ENCODE data around the gene FOXP1. TPM values are rescaled to one million over a fixed set of nuclear protein-coding genes. Genes with fewer than 3 reads are reported as not detected.

Gene FOXP1
- total RNA-seq, 1 experiment from 2014 or later, result 58.4 TPM

DNA sequence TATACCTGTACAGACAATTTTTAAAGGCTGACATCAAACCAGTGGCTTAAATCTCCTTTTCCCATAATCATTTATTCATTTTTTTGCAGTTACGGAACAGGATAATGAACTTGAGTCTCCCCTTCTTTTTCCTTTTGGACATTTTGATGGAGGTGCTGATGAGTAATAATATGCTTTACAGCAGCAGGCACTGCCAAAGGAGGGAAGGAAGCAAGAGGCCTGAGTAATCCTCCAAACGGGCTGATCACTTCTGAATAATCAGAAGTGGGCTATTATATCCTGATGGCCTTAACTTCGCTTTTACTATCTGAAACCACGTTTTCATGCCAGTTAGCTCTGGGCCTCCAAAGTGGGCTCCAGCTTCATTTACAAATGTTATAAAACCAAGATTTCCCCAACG is 527.2 kb downstream of the FOXP1 start:
- H3K27ac ChIP-seq (ENCODE audit: low read depth, low read length, poor library complexity, severe bottlenecking), result no peak overlapping the region

DNA sequence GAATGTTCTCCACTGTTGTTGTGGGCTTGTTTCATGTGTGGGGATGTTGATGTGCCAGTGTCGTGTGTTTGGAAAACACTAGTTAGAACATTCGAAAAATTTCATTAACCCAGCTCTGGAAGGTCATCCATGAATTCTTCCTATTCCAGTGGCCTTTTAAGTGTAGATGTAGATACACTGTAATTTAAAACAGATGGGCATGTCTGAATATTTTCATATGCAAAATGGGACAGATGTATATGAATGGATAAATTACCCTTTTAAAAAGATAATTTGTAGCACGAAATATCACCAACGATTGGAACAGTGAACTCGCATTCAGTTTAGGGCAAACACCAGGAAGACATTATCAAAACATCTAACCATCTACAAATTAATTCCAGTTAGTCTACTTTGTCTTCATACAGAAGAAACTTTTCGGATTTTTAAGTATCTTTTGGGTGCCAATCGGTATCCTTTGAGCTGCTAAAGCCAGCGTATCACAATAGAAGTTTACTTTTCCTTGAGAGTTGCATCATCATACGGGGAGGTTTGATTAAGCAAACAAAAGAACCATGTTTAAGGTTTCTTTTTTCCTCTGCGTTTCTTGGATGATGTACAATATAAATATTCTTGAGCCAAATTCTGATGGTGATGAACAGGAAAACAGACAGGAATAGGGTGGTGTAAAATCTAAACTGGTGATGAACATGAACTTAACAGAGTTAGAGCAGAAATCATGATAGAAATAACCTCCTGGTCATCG is 528.1 kb downstream of the FOXP1 start:
- Histone ChIP-seq H3K27me3 (replicated peaks; ENCODE audit: insufficient read depth, low read depth, low read length, poor library complexity) (no peaks in the 10 kb centered on the region), H3K4me1 (ENCODE audit: insufficient read depth, low read length, poor library complexity, severe bottlenecking) (peaks cover 71% of the 10 kb centered on the region), H3K4me3 (ENCODE audit: low read depth, low read length, poor library complexity, severe bottlenecking) (no peak overlapping the region), H3K27ac (ENCODE audit: low read depth, low read length, poor library complexity, severe bottlenecking) (no peak overlapping the region), H3K9me3 (ENCODE audit: low read depth, low read length, poor library complexity, severe bottlenecking) (no peaks in the 10 kb centered on the region), H3K36me3 (ENCODE audit: insufficient read depth, low read length, poor library complexity, severe bottlenecking) (no peaks in the 10 kb centered on the region)
- POLR2A ChIA-PET (ENCODE audit: low non-redundant PET), result no interaction called here
- TF ChIP-seq CTCF (conservative IDR thresholded peaks at IDR 0.05; ENCODE audit: low read depth, low read length), result no peak
- no peak for TF ChIP-seq EZH2 (IDR thresholded peaks at IDR 0.05; ENCODE audit: borderline replicate concordance, low read depth, low read length, poor library complexity, severe bottlenecking)
- CTCF ChIA-PET, result no interaction called here
- intact Hi-C loops (cut with micrococcal nuclease; ENCODE audit: unreplicated experiment), result no loop called here
- BruUV-seq (replicated peaks), result no TSS peak
- no peak for DNase-seq (ENCODE audit: low spot score)

More for the DNA sequence above, 527.2 kb downstream of the FOXP1 start:
- no peak for TF ChIP-seq EZH2 (IDR thresholded peaks at IDR 0.05; ENCODE audit: borderline replicate concordance, low read depth, low read length, poor library complexity, severe bottlenecking)
- TF ChIP-seq CTCF (conservative IDR thresholded peaks at IDR 0.05; ENCODE audit: low read depth, low read length), result no peak
- Histone ChIP-seq H3K4me3 (ENCODE audit: low read depth, low read length, poor library complexity, severe bottlenecking) (no peak overlapping the region), H3K36me3 (ENCODE audit: insufficient read depth, low read length, poor library complexity, severe bottlenecking) (no peaks in the 10 kb centered on the region), H3K9me3 (ENCODE audit: low read depth, low read length, poor library complexity, severe bottlenecking) (no peaks in the 10 kb centered on the region), H3K4me1 (ENCODE audit: insufficient read depth, low read length, poor library complexity, severe bottlenecking) (peaks cover 72% of the 10 kb centered on the region), H3K27me3 (replicated peaks; ENCODE audit: insufficient read depth, low read depth, low read length, poor library complexity) (no peaks in the 10 kb centered on the region)
- intact Hi-C loops (cut with micrococcal nuclease; ENCODE audit: unreplicated experiment), result no loop called here
- DNase-seq (ENCODE audit: low spot score), result no peak
- no TSS peak for BruUV-seq (replicated peaks)
- POLR2A ChIA-PET (ENCODE audit: low non-redundant PET), result no interaction called here
- CTCF ChIA-PET, result no interaction called here

DNA sequence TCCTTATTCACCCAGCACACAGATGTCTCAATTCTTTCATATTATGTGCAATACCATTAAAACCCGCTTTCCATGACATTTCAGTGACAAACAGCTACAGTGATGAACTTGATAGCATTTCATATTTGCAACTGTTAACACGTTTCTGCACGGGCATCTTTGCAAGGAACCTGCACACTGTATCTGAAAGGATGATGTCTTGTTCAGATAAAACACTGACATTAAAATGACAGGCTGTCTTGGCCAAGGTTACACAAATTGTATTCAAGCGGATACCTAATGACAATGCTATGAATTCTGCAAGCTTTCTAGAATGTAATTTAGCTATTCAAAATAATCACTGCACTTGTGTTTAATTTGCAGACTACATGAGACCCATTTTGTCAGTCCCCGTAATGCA is 529.2 kb downstream of the FOXP1 start:
- ChIA-PET POLR2A (ENCODE audit: low non-redundant PET) (no interaction called here), CTCF (no interaction called here)
- Histone ChIP-seq H3K27me3 (replicated peaks; ENCODE audit: insufficient read depth, low read depth, low read length, poor library complexity) (no peaks in the 10 kb centered on the region), H3K4me1 (ENCODE audit: insufficient read depth, low read length, poor library complexity, severe bottlenecking) (peaks cover 75% of the 10 kb centered on the region), H3K36me3 (ENCODE audit: insufficient read depth, low read length, poor library complexity, severe bottlenecking) (no peaks in the 10 kb centered on the region), H3K27ac (ENCODE audit: low read depth, low read length, poor library complexity, severe bottlenecking) (no peak overlapping the region), H3K4me3 (ENCODE audit: low read depth, low read length, poor library complexity, severe bottlenecking) (no peak overlapping the region), H3K9me3 (ENCODE audit: low read depth, low read length, poor library complexity, severe bottlenecking) (no peaks in the 10 kb centered on the region)
- no TSS peak for BruUV-seq (replicated peaks)
- DNase-seq (ENCODE audit: low spot score), result no peak
- TF ChIP-seq EZH2 (IDR thresholded peaks at IDR 0.05; ENCODE audit: borderline replicate concordance, low read depth, low read length, poor library complexity, severe bottlenecking) (no peak), CTCF (conservative IDR thresholded peaks at IDR 0.05; ENCODE audit: low read depth, low read length) (no peak)
- intact Hi-C loops (cut with micrococcal nuclease; ENCODE audit: unreplicated experiment), result no loop called here
